Fibroblast of lung (primary cell): ENCODE measurements around the gene WDR62.

Experiments
- CTCF ChIP-seq, 2 donors: IDR thresholded peaks in 1 of 2; conservative IDR thresholded peaks in 1 of 2; 1 replicate in 1 of 2; 2 replicates in 1 of 2; pipeline ENCODE4 v1.5.1; 2011 to 2012; ENCODE audit warnings: low read length in 2 of 2, control low read depth in 1 of 2, inconsistent platforms in 1 of 2, low read depth in 1 of 2, mild to moderate bottlenecking in 1 of 2
- EZH2 ChIP-seq: IDR thresholded peaks from 2 replicates; pipeline ENCODE4 v1.5.1; 2012; ENCODE audit warnings: low read length, control low read depth, mild to moderate bottlenecking; ENCODE audit errors: missing control alignments

GRCh38 chr19:36144624-36145023 is 89.9 kb downstream of the WDR62 start:
- TF ChIP-seq CTCF (conservative IDR thresholded peaks at IDR 0.05 in 1 of 2, IDR thresholded peaks at IDR 0.05 in 1 of 2; ENCODE audit: low read depth in 1 of 2, low read length in 2 of 2) (no peak), EZH2 (no peak)
